T-helper 2 cell (primary cell): ENCODE data around the gene ERFL.
"Not testable (repeated sequence)": the region's sequence is repeated elsewhere in the genome, so short reads cannot be mapped to it uniquely, and the experiment has no call there.

ENCODE experiments used
- DNase-seq, 5 experiments: peaks; one replicate each; pipeline versions ENCODE4 v3.0.0 to v3.0.0-alpha.2; 2012 to 2022

The ERFL gene

DNA sequence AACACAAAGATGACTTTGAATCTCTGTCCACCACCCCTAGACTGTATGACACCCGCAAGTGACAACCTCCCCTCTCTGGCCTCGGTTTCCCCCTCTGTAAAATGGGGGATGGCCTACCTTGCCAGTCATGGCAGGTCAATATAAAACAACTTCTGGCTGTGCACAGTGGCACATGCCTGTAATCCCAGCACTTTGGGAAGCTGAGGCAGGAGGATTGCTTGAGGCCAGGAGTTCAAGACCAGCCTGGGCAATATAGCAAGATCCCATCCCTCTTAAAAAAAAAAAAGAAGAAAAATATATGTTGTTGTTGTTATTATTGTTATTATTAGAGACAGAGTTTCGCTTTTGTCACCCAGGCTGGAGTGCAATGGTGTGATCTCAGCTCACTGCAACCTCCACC is 52.3 kb downstream of the ERFL start:
- not testable (repeated sequence) for DNase-seq

DNA sequence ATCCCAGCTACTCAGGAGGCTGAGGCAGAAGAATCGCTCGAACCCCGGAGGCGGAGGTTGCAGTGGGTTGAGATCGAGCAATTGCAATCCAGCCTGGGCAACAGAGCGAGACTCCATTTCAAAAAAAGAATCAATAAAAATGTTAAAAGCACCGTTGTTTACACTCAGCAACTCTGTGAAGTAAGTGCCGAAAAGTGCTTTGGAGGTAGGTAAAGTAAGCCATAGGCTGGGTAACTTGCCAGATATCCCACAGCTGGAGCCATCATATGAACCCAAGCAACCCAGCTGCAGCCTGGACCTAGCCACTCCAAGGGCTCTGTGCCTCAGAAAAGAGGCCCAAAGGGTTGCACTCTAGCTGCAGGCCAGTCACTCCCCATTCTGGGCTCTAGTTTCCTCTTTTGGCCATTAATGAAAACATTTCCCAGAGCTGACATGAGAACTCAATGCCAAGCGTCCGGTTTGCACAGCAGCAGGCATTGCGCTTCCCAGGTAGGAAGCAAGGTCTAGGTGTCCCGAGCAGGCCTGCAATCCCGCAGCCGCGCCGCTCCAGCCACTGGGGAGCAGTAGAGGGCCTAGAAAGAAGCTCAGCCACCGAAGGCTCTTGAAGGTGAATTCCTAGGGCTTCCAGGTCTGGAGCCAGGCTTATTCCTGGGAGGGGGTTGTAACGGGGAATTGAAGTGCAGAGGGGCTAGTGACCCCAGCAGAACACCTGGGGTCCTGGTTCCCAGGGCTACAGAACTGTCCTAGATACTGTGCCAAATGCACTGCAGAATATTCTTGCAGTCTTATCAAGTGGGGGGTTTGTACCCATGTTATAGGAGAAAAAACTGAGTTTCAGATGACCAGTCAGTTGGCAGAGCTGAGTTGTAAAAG is 55.2 kb downstream of the ERFL start:
- peak; percentile 29 to 68 (median 61) for DNase-seq

DNA sequence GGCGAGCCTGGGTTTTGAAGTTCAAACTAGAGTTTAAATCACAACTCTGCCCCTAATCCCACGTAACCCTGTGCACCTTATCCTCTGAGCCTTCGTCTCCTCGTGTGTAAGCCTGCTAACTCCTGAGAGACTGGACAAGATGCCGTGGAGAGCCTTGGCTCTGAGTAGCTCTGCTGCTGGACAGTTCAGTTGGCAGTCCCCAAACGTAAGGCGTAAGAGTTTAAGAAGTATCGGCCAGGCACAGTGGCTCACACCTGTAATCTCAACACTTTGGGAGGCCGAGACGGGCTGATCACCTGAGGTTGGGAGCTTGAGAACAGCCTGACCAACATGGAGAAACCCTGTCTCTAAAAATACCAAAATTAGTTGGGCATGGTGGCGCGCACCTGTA is 55.9 kb downstream of the ERFL start:
- no peak for DNase-seq

DNA sequence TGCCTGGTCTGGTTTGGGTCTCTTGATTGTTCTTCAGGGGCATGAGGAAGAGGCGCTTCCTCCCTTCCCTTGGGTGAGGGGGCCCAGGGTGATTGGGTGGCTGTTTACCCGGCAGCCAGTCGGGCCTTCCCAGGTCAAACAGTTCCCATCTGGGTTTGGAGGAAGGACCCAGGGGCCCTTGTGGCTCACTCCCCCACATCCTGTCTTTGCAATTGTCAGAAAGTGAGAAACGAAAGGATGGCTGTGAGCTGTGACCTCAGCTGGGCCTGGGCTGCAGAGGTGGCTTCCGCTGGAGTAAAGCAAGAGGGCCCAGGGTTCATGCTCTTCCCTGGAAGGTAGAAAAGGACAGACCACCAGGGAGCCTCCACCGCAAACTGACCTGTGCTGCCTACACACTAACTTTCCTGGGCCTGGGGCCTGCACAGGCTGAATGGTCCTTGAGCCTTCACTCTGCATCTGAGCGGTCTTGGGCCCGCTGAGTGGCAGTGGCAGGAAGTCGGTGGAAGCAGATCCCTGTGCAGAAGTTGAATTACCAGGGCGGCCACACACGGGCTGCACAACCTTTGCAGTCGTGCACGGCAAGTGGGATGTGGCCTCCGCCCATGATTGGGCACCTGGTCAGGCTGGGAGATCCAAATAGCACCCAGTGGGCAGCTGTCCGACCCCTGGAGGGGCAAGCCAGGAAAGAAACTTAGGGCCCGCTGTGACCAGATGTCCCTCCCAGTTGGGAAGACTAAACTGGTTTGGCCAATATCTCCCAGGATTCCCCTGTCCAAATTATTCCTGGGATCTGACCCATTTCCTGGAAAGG is 56.5 kb downstream of the ERFL start:
- peak in 4 of 5 experiments; percentile 39 to 92 (median 66) for DNase-seq

DNA sequence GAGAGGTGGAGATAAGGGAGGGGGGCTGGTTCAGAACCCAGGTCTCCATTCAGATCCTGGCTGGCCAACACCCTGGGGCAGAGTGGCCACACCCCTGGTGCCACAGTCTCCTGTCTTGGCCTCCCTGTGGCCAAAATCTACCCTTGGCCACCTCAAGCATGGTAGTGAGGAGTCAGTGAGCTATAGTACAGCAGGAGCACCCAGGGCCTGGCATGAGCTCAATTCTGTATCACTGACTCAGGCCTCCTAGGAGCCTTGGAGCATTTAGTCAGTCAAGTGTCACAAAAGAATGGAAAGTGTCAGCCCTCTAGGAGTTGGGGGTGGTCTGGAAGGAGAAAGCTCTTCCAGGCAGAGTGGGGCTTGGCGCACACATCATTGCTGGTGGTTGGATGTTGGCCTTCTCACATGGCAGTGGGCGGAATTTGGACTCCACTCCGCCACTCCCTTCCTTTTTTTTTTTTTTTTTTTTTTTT is 57.8 kb downstream of the ERFL start:
- DNase-seq = no peak

DNA sequence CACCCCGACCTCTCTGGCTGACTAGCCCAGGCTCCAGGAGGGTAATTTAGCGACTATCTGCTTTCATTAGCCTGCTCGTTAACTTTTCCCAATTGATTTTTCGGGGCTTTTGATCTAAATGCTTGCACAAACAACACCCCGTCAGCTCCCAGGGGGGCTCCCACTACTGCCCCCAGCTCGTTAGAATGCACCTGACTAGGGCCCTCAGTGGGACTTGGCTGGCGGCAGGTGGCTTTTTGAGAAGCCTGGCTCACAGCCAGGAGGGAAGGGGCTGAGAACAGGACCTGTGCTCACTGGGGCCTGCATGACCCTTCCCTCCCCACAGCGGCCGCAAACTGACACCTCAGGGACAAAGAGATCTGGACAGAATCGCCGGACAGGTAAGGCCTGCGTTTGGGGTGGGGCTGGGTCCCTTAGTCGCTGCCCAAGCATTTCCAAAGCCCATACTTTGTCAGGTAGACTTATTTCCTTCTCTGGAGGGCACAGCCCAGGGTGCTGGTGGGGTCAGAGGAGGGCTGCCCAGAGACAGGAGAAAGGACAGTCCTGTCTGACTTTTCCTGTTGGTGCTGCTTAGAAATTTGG is 58.8 kb downstream of the ERFL start:
- DNase-seq = no peak

DNA sequence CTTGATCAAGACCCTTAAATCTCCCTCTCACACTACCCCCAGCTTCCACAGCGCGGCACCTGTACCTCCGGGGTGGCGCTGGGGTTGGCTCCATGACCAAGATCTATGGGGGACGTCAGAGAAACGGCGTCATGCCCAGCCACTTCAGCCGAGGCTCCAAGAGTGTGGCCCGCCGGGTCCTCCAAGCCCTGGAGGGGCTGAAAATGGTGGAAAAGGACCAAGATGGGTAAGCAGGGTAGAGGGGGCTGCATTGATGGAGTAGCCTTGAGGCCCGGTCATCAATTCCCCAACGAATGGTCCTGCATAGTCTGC is 59.3 kb downstream of the ERFL start:
- DNase-seq = no peak

DNA sequence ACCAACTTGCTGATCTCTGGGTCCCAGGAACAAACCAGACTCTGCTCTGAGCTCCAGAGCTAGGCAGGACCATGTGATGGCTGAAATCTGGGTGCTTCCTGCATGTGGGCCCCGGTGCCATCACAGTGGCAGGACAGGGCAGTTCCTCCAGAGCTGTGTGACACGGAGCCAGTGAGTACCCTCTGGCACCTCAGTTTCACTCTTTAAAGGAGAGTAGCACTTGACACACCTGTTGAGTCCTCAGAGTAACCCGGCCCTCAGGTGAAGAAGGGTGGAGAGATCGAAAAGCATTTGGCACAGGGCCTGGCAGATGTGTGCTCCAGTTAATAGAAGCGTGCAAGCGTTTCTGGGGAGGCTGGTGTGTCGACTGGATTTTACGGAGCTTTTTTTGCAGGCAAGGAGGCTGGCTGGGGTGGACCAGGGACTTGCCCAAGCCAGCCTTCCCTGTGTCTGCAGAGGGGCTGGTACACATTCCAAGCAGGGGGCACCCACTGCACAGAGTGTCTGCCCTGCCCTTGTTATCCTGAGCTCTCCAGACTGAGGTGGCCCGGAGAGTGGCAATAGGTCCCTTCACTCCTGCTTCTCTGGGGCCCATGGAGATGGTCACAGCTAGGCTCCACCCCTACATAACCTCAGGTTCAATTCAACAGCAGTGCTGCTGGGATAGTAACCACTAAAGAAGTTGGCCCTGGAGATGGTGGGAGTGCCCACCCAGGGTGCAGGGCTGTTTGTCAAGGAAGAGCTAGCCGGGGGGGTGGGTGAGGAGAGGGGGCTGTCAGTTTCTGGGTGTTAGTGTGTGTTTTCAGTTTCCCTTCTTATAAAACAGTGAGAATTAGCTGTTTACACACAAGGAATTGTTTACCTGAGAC is 59.9 kb downstream of the ERFL start:
- no peak for DNase-seq

DNA sequence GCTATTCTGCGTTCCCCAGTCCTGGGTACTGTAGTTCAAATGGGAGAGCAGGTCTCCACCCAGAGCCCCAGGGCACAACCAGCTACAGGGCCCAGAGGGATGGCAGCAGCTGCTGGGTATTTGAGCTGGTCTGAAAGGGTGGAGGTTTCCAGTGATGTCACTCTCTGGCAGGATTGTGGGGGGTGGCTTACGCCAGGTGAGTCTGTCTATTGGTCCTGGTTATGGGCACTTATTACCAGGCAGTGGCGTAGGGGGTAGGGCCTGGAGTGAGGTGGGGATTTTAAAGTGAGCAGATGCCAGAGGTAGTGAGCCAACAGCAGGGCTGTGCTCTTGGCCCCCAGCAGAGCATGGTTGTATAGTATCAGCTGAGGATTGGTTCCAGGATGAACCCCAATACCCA is 62.0 kb downstream of the ERFL start:
- no peak for DNase-seq

DNA sequence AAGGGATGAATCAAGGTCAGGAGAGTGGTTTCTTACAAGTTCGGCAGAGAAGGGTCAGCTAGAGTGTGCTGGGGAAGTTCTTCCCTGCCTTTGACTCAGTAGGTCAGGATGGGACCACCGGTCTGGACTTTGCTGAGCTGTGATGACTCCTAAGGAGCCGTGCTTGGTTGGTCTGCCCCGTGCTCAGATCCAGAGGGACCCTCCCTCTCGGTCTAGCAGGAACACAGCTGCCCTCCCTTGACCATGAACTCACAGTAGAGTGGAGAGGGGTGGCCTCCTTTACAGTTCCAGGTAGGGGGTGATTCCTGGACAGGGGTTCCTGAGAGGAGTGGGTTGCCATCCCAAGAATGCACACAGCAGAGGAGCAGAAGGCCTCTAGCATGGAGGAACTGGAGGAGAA is 63.9 kb downstream of the ERFL start:
- no peak for DNase-seq

DNA sequence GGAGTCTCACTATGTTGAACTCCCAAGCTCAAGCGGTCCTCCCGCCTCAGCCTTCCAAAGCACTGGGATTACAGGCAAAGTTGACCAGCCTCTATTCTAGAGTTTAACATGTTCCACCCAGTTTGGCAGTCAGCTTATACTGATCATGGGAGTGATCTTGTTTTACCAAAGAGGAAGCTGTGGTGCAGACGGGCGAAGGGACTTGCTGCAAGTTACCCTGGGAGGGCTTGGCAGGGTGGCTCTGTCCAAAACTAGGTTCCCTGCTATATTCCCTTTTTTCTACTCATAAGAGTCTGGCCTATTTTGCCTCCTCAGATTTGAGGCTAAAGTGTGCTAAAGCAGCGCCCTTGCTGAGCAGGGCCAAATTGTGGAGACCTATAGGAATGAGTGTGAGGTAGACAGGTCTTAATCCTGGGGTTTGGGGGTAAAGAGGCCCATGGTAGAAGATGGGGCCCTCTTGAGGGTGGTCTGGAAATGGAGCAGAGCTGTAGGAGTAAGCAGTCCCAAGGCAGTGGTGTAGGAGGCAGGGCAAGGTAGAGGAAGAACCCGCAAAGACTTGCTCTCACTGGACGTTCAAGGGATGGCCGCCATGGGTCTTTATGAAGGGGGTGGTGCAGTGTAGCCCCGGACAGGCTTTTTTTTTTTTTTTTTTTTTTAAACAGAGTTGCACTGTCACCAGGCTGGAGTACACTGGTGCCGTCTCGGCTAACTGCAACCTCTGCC is 64.9 kb downstream of the ERFL start:
- no peak for DNase-seq

DNA sequence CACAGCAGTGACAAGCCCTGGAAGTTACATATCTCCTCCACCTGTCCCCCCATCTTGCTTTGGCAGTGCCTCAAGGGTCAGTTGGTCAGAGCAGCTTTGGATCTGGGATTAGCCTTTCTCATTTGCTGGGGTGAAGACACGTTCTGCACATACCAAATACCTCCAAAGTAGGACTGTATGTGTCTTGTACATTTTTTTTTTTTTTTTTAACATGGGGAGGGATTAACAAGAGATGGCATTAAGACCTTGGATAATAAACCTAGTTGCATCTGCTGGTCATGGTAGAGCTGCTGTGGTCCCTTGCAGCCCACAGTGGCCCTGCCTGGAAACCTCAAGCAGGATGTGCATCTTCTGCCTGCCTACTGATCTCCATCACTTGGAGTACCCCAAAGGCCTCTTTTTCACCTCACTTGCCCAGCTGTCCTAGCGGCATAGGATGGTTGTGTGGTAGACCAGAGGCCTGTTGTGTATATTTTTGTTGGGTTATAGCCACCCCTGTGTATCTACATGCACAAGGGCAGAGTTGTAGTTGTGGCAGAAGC is 65.7 kb downstream of the ERFL start:
- DNase-seq = peak in 1 of 5 experiments; percentile 74

DNA sequence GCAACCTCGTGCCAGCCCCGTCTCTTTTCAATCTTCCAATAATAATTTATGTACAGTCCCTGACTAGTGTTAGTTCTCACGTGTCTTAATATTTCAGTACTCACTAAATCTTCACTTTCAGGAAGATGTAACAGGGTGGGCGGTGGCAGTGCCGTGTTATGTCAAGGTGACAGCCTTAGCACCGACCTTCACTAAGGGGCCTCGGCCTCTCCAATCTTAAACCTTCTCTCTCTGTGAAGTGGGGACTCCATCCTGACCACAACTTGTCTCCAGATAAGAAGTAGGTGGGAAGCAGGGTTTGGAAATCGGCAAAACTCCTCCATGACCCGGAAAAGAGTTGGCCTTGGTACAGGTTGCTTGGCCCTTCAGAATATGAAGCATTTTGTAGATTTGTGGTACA is 66.4 kb downstream of the ERFL start:
- DNase-seq = no peak

DNA sequence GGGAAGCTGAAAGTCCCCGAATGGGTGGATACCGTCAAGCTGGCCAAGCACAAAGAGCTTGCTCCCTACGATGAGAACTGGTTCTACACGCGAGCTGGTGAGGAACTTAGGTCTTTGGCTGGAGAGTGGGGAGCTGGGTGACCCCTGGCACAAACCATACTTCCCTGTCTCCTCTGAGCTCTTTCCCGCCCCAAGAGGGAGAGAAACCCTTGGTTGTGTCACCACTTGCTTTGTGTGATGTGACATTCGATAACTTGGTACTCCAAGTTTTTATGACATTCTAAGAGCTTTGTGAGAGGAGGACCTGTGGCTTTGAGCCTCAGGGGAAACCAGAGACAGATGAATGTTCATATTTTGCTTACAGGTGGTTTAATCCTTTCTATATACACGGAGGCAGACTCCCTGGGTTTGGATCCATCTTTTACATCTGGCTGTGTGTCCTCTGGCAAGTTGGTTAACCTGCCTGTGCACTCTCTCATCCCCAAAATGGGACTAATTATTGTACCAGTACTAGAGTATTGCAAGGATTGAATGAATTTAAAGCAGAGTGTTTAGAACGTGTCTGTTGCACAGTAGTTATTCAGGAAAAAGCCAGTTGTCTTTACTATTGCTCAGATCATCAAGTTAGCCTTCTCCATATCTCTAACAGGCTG is 67.0 kb downstream of the ERFL start:
- no peak for DNase-seq

DNA sequence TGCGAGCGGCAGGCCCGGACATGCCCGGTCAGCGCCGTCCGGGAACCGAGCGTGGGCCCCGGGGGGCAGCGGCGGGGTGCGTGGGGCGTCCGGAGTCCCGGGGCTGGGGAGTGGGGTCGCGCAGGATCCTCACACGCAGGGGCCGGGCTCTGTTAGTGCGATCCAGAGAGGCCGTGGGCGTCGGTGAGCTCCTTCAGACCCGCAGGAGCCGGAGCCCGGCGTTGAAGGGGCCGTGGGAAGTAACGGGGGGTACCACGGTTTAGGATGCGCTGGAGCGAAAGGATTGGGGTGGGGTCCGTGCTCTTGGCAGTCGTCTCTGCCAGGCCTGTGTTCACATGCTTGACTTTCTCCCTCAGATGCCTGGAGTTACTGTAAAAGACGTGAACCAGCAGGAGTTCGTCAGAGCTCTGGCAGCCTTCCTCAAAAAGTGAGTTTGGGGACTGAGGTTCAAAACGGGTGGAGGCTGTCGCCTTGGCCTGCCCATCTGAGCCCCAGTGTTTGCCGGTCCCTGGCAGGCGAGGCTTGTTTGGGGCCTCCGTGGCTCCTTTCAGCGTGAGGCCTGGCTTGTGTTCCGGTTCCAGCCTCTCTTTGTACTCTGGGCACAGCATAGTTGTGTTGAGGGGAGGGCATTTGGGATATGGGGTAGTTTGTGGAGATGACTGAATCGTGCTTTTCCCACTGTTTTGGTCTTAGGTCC is 67.7 kb downstream of the ERFL start:
- peak in 1 of 5 experiments; percentile 36 for DNase-seq

DNA sequence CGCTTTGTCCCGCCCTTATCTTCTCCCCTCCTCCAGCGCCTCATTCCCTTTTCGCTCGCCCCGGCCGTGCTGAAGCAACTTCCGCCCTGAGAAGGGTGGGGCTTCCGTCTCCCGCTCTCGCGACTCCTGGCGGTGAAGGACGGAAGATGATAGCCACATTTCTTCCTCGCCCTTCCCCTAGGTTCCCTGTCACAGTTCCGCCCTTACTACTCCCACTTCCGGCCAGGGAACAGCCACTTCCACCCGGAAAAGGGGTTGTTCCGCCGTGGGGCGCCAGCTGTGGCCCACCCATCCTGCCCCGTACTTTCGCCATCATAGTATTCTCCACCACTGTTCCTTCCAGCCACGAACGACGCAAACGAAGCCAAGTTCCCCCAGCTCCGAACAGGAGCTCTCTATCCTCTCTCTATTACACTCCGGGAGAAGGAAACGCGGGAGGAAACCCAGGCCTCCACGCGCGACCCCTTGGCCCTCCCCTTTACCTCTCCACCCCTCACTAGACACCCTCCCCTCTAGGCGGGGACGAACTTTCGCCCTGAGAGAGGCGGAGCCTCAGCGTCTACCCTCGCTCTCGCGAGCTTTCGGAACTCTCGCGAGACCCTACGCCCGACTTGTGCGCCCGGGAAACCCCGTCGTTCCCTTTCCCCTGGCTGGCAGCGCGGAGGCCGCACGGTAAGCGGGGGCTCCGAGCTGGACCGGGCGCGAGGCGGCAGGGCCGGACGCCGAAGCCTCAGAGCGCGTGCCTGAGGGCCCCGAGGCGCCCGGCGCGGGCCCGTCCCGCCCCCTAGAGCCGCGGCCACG is 68.4 kb downstream of the ERFL start, which contains the start of gene RPS19:
RPS19 (plus strand) TSS at position 638 of the 801 bp plus-strand sequence. CDS start 520 bp downstream, outside the sequence.
- peak; percentile 92 to 98 (median 97) for DNase-seq

DNA sequence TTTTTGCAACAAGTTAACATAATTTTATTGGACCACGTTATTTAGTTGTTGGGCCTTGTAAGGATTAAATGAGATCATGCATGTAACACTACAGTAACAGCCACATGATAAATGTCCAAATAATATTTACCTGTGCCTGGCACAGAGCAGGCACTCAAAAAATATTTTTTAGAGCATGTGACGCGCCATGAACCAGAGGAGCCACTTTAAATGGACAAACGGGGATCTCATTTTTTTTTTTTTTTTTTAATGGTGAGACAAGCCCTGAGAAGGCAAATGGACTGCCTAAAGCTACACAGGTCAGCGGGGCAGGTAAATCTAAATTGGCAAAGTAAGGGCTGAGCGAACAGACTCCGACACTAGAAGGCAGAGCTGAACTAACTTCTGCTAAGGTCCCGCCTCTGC is 69.0 kb downstream of the ERFL start:
- no peak for DNase-seq
